ENCODE measurements around the gene RASSF8. TPM values are rescaled to one million over a fixed set of nuclear protein-coding genes. Genes with fewer than 3 reads are reported as not detected.
A peak's percentile ranks its signal among the peaks of the same experiment; 100 is the strongest.

The RASSF8 gene
- total RNA-seq, 1 donor from 2014 or later, result 29.6 TPM

DNA sequence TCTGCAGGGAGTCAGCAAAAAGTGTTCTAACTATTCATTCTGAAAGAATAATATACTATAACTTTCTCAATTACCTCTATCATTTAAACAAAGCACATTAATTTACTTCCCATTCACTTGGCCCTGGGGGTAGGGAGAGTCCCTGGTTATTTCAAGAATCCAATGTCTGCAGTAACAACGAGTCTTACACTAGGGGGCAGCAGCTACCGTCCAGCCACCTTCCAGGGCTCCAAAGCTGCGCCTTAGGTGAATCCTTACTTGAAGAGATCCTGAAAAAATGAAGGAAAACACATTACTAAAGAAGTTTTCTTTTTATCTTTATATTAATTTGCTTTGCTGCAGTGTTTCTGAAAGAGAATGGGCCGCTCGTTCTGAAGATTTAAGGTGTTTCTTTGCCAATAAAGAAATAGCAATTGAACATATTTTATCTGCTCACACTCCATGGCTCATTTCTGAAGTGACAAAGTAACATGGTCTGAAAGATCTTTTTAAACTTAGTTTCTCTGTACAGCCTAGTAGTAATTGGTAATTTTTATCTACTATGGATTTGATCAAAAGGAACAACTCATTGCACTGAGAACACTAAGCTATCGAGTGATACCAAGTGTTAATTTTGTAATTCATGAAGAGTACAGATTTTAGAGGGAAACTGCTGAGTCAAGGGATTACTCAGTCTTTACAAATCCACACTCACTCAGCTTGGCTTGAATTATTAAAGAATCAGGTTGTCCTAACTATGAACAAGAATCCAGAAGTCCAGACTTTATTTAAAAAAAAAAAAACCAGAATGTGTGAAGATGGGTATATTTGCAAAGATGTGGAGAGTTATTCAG, 138.8 kb downstream of the RASSF8 start:
- peak; percentile 36 for DNase-seq (ENCODE audit: low read depth)
- no peak overlapping the region for H3K4me3 ChIP-seq (ENCODE audit: low read depth, low read length)
- TF ChIP-seq, protein P1, sequence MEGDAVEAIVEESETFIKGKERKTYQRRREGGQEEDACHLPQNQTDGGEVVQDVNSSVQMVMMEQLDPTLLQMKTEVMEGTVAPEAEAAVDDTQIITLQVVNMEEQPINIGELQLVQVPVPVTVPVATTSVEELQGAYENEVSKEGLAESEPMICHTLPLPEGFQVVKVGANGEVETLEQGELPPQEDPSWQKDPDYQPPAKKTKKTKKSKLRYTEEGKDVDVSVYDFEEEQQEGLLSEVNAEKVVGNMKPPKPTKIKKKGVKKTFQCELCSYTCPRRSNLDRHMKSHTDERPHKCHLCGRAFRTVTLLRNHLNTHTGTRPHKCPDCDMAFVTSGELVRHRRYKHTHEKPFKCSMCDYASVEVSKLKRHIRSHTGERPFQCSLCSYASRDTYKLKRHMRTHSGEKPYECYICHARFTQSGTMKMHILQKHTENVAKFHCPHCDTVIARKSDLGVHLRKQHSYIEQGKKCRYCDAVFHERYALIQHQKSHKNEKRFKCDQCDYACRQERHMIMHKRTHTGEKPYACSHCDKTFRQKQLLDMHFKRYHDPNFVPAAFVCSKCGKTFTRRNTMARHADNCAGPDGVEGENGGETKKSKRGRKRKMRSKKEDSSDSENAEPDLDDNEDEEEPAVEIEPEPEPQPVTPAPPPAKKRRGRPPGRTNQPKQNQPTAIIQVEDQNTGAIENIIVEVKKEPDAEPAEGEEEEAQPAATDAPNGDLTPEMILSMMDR (conservative IDR thresholded peaks at IDR 0.05; ENCODE audit: low read depth, low read length), result peak; percentile 99

DNA sequence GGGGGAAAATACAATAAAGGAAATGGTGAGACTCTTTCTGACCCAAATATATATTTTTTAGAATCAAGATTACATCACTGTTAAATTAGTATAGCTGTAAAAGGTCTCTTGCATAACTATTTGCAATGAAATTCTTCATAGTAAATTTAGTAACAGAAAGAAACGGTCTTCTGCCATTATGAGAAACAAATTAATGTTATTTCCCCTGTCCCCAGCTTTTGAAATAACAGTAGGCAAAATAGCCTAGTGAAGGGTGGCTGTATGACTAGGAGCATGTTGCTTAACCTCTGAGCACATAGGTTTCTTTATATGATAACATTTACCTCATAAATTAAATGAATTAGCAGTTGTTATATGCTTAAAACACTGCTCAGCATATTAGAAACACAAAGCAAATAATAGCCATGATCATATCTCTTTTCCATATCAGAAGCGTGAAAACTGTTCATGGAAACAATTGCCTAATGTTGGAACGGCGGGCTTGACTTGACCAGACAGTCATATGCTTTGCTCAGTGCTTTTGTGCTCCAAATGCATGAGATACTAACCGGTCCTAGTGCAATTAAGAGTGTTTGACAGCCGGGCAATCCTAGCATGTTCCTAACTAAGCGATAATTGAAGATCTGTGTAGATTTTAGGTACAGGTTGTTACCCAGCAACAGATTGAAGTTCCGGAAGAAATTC, 142.3 kb downstream of the RASSF8 start:
- H3K4me3 ChIP-seq (ENCODE audit: low read depth, low read length), result no peak overlapping the region
- no peak for DNase-seq (ENCODE audit: low read depth)
- TF ChIP-seq, protein P1 (conservative IDR thresholded peaks at IDR 0.05; ENCODE audit: low read depth, low read length), result no peak

DNA sequence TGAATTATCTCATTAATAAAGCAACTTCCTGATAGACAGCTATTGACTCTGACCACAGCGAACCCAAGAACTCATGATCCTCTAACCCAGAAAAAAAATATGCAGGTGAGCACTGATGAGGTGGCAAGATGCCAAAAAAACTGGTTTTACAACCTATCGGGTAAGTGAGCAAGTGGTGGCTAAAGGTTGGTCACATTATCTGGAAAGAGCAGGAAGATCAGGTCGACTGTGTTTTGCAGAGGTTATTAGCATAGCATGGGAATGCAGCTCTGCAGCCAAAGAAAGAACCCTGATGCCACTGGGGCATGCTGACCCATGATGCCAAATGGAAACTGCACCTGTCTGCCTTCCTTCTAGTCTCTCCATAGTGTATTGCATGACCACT, 142.9 kb downstream of the RASSF8 start:
- no peak for DNase-seq (ENCODE audit: low read depth)
- no peak overlapping the region for H3K4me3 ChIP-seq (ENCODE audit: low read depth, low read length)
- TF ChIP-seq, protein P1 (conservative IDR thresholded peaks at IDR 0.05; ENCODE audit: low read depth, low read length), result no peak

DNA sequence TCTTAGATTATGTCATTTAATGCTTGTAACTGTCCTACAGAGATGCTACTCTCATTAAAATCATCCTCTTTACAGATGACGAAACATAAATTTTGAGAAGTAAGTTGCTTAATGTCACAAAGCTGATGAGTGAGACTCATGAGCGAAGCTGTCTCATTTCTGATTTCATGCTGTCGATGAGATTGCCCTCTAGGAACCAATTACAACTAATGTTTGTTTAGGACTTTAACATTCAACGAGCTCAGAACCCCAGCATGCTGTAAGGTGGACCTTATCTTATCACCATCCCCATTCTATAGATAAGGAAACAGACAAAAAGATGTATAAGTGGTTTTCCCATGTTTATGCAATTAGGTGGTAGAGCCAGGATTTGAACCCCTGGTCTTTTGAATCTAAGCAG, 143.3 kb downstream of the RASSF8 start:
- no peak for DNase-seq (ENCODE audit: low read depth)
- H3K4me3 ChIP-seq (ENCODE audit: low read depth, low read length), result no peak overlapping the region
- TF ChIP-seq, protein P1 (conservative IDR thresholded peaks at IDR 0.05; ENCODE audit: low read depth, low read length), result no peak

DNA sequence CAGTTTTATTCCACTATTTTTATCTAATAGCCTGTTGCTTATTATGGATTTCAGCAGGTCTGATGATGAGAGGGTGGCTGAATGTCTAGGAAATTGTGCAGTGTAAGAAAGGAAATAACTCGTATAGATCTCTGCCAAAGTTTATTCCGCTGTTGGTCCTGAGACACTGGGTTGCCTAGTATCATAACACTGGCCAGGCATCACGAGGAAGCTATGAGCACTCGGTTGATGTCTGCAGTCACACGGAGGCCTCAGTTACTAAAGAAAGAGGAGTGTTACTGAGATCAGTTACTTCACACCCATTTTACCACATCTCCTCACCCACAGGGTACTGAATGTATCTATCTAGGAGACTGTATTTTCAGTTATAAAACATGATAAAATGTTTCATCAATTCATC, 144.5 kb downstream of the RASSF8 start:
- no peak overlapping the region for H3K4me3 ChIP-seq (ENCODE audit: low read depth, low read length)
- TF ChIP-seq, protein P1 (conservative IDR thresholded peaks at IDR 0.05; ENCODE audit: low read depth, low read length), result no peak
- DNase-seq (ENCODE audit: low read depth), result no peak

DNA sequence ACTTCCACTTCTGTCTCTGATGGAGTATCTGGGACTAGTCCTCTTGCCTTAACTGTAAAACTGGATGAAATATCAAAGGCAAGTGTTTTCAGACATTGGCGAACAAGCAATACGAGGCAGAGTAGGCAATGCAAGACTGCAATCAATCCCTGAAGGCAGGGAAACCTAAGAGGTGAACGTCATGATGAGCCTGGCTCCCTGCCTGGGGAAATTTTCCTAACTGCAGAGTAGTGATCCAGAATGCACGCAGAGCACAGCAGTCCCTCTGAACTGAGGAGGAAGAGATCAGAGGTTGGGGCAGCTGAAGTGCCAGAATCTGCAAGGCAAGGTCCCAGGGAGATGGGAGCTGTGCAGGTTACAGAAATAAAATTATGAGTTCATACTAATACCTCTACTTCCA, 147.9 kb downstream of the RASSF8 start:
- H3K4me3 ChIP-seq (ENCODE audit: low read depth, low read length), result no peak overlapping the region
- TF ChIP-seq, protein P1 (conservative IDR thresholded peaks at IDR 0.05; ENCODE audit: low read depth, low read length), result no peak
- DNase-seq (ENCODE audit: low read depth), result no peak
